Measurements from ENCODE around the gene SENP5. TPM values are rescaled to one million over a fixed set of nuclear protein-coding genes. Genes with fewer than 3 reads are reported as not detected.
"Not testable (repeated sequence)": the region's sequence is repeated elsewhere in the genome, so short reads cannot be mapped to it uniquely, and the experiment has no call there.

The SENP5 gene, protein sequence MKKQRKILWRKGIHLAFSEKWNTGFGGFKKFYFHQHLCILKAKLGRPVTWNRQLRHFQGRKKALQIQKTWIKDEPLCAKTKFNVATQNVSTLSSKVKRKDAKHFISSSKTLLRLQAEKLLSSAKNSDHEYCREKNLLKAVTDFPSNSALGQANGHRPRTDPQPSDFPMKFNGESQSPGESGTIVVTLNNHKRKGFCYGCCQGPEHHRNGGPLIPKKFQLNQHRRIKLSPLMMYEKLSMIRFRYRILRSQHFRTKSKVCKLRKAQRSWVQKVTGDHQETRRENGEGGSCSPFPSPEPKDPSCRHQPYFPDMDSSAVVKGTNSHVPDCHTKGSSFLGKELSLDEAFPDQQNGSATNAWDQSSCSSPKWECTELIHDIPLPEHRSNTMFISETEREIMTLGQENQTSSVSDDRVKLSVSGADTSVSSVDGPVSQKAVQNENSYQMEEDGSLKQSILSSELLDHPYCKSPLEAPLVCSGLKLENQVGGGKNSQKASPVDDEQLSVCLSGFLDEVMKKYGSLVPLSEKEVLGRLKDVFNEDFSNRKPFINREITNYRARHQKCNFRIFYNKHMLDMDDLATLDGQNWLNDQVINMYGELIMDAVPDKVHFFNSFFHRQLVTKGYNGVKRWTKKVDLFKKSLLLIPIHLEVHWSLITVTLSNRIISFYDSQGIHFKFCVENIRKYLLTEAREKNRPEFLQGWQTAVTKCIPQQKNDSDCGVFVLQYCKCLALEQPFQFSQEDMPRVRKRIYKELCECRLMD
- total RNA-seq: 10 to 100 TPM; 37.9 to 42.3 TPM

DNA sequence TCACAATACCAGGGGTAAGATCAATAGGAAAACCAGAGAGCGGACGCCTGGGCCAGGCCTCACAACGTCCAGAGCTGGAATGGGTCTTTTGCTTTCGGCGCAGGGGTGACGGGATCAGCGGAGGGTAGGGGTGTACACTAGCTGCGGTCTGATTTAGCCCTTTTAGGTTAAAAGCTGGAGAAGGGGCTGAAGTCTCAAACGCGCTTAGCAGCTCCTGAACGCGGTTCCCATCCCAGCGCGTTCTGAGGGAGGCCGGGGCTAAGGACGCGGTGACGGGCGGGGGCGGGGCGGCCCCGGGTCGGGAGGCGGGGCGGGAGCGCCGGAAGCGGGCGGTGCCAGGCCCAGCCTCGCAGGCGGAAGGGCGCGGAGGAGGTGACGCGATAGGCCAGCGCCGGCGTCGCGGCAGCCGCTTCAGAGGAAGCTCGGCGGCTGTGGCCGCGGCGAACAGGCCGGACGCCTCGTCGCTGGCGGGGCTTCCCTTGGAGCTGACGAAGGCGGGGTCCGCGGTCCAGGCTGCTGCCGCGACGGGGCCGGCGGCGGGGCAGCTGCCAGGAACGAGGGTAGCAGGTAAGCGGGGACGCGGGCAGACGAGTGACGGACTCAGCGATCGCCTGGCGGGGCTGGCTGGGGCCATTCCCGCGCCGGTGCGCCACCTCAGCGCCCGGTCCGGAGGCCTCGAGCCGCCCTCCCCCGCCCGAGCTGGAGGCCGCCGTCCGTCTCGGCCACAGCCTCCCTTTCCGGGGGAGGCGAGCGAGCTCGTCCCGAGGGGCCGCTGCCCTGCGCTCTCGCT is at the start of gene SENP5:
Gene SENP5, plus strand, starts transcription at position 414 of the 790 bp plus-strand sequence. CDS start 17,262 bp downstream, outside the sequence.
- POLR2A ChIA-PET: interaction anchor here (0.8 to 4.8 kb wide), 30 partner anchors 11 to 923 kb away, joined by 3 to 91 read pairs (median 4); partner anchors contain the start of genes CEP19, FBXO45, LRCH3 and MELTF
- Mint-ChIP-seq H3K4me1 (peaks cover 24% of the 10 kb centered on the region), H3K27me3 (no peaks in the 10 kb centered on the region), H3K9me3 (peaks cover 3% of the 10 kb centered on the region), H3K4me3 (peak within 1 kb of the TSS; percentile 93), H3K36me3 (ENCODE audit: low read depth) (peaks cover 10% of the 10 kb centered on the region), H3K27ac (peak within 1 kb of the TSS; percentile 91)
- CTCF ChIA-PET: interaction anchor here (0.5 to 3.8 kb wide), 12 partner anchors 13 to 941 kb away, joined by 3 to 19 read pairs (median 3); partner anchors contain the start of genes MELTF and NCBP2
- DNase-seq: peak; percentile 93

GRCh38 chr3:196821806-196822355 is 45.8 kb upstream of the SENP5 start:
- DNase-seq: no peak
- CTCF ChIA-PET: no interaction called here
- Mint-ChIP-seq H3K4me1 (no peaks in the 10 kb centered on the region), H3K27me3 (no peaks in the 10 kb centered on the region), H3K9me3 (no peaks in the 10 kb centered on the region), H3K27ac (no peak overlapping the region), H3K4me3 (no peak overlapping the region), H3K36me3 (ENCODE audit: low read depth) (peaks cover 66% of the 10 kb centered on the region)
- POLR2A ChIA-PET: interaction anchor here (0.8 kb wide), 1 partner anchor 120 kb away, joined by 3 read pairs; no protein-coding TSS in a partner anchor

- H3K36me3 Mint-ChIP-seq (ENCODE audit: low read depth): peaks cover 29% of the 10 kb centered on the region
- POLR2A ChIA-PET, H3K4me3 Mint-ChIP-seq, H3K9me3 Mint-ChIP-seq, H3K27me3 Mint-ChIP-seq, CTCF ChIA-PET, H3K4me1 Mint-ChIP-seq, H3K27ac Mint-ChIP-seq, DNase-seq: not testable (repeated sequence)
Measured at GRCh38 chr3:196829651-196830050, 38.1 kb upstream of the SENP5 start.

GRCh38 chr3:196835086-196835485 is 32.6 kb upstream of the SENP5 start:
- H3K9me3 Mint-ChIP-seq: no peaks in the 10 kb centered on the region
- H3K36me3 Mint-ChIP-seq (ENCODE audit: low read depth): peaks cover 9% of the 10 kb centered on the region
- no peaks in the 10 kb centered on the region for H3K4me1 Mint-ChIP-seq
- no peak for DNase-seq
- no peaks in the 10 kb centered on the region for H3K27me3 Mint-ChIP-seq
- no peak overlapping the region for H3K27ac Mint-ChIP-seq
- CTCF ChIA-PET: interaction anchor here (0.7 to 1.8 kb wide), 5 partner anchors 9 to 226 kb away, joined by 3 to 6 read pairs (median 5); partner anchors contain the start of gene NCBP2
- no peak overlapping the region for H3K4me3 Mint-ChIP-seq
- POLR2A ChIA-PET: interaction anchor here (0.6 to 1.2 kb wide), 3 partner anchors 107 to 145 kb away, joined by 3 to 4 read pairs (median 3); partner anchors contain the start of genes NCBP2 and PIGX

DNA sequence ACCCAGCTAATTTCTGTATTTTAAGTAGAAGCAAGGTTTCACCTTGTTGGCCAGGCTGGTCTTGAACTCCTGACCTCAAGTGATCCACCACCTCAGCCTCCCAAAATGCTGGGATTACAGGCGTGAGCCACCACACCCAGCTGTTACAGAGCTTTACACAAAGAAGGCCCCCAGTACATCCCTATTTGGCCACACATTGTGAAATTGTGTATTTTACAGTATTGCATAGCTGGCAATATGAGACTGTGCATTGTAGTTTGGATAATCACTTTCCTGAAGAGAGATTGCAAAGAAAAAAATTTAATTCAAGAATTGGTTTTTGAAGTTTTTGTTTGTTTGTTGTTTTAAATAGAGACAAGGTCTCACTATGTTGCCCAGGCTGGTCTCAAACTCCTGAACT is 31.1 kb upstream of the SENP5 start:
- ChIA-PET CTCF (interaction anchor here (0.7 to 2.0 kb wide), 5 partner anchors 48 to 352 kb away, joined by 3 to 11 read pairs (median 3); partner anchors contain the start of gene NCBP2), POLR2A (interaction anchor here (2.0 kb wide), 1 partner anchor 133 kb away, joined by 8 read pairs; the partner anchor contains the start of gene PIGZ)
- H3K36me3 Mint-ChIP-seq (ENCODE audit: low read depth); H3K4me1 Mint-ChIP-seq; H3K27ac Mint-ChIP-seq; H3K9me3 Mint-ChIP-seq; DNase-seq; H3K27me3 Mint-ChIP-seq; H3K4me3 Mint-ChIP-seq: not testable (repeated sequence)

DNA sequence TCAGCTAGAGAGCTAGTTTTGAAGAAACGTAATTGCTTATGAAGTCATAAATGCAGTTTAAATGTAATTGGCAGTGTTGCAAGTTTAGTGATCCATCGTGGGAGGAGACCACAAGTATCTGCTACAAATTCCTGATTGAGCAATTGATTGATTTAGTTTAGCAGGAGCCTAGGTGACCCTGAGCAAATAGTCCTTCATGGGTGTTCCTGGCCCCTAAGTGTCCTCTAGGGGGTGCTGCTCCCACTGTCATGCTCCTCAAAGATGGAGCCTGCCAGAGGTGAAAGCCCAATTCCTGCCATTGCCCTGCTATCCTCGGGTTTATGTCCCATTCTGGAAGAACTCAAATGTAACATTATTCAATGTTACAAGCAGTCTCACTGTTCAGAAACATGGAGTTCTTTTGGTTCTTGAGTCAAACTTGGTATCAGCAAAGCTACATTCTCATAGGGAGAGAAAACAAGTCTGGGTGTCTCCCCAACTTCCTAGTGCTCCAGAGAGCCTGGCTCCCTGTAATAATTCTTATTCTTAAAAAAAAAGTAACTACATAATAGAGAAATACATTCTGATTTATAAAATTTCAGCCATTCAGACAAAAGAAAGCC is 29.8 kb upstream of the SENP5 start:
- POLR2A ChIA-PET: interaction anchor here (1.6 to 2.0 kb wide), 2 partner anchors 104 to 132 kb away, joined by 8 to 11 read pairs; partner anchors contain the start of genes NCBP2 and PIGZ
- no peak overlapping the region for H3K4me3 Mint-ChIP-seq

GRCh38 chr3:196839351-196839750 is 28.4 kb upstream of the SENP5 start:
- H3K9me3 Mint-ChIP-seq; H3K27me3 Mint-ChIP-seq; H3K27ac Mint-ChIP-seq; H3K36me3 Mint-ChIP-seq (ENCODE audit: low read depth); DNase-seq; H3K4me3 Mint-ChIP-seq: not testable (repeated sequence)
- ChIA-PET POLR2A (interaction anchor here (0.7 kb wide), 1 partner anchor 692 kb away, joined by 3 read pairs; no protein-coding TSS in a partner anchor), CTCF (interaction anchor here (0.7 kb wide), 1 partner anchor 130 kb away, joined by 3 read pairs; no protein-coding TSS in a partner anchor)
- H3K4me1 Mint-ChIP-seq: peaks cover 14% of the 10 kb centered on the region

More for the DNA sequence above, 29.8 kb upstream of the SENP5 start:
- Mint-ChIP-seq H3K36me3 (ENCODE audit: low read depth) (no peaks in the 10 kb centered on the region), H3K27ac (no peak overlapping the region), H3K9me3 (no peaks in the 10 kb centered on the region), H3K27me3 (no peaks in the 10 kb centered on the region), H3K4me1 (peaks cover 9% of the 10 kb centered on the region)
- DNase-seq: peak; percentile 77
- CTCF ChIA-PET: interaction anchor here (0.5 to 2.0 kb wide), 13 partner anchors 12 to 549 kb away, joined by 3 to 11 read pairs (median 4); partner anchors contain the start of gene NCBP2

- DNase-seq: peak; percentile 19
- H3K9me3 Mint-ChIP-seq: no peaks in the 10 kb centered on the region
- H3K36me3 Mint-ChIP-seq (ENCODE audit: low read depth): no peaks in the 10 kb centered on the region
- no peak overlapping the region for H3K4me3 Mint-ChIP-seq
- peaks cover 17% of the 10 kb centered on the region for H3K4me1 Mint-ChIP-seq
- H3K27ac Mint-ChIP-seq: no peak overlapping the region
- ChIA-PET CTCF (no interaction called here), POLR2A (no interaction called here)
- H3K27me3 Mint-ChIP-seq: no peaks in the 10 kb centered on the region
Measured at GRCh38 chr3:196842567-196843434, 24.9 kb upstream of the SENP5 start.

- DNase-seq: no peak
- Mint-ChIP-seq H3K9me3 (no peaks in the 10 kb centered on the region), H3K4me3 (no peak overlapping the region), H3K4me1 (peaks cover 17% of the 10 kb centered on the region), H3K27me3 (no peaks in the 10 kb centered on the region), H3K27ac (no peak overlapping the region), H3K36me3 (ENCODE audit: low read depth) (no peaks in the 10 kb centered on the region)
- ChIA-PET POLR2A (no interaction called here), CTCF (interaction anchor here (2.0 kb wide), 1 partner anchor 9 kb away, joined by 6 read pairs; no protein-coding TSS in a partner anchor)
Measured at GRCh38 chr3:196843435-196844110, 24.1 kb upstream of the SENP5 start.

GRCh38 chr3:196844235-196845219 is 23.2 kb upstream of the SENP5 start:
- H3K36me3 Mint-ChIP-seq (ENCODE audit: low read depth); DNase-seq; POLR2A ChIA-PET; H3K27me3 Mint-ChIP-seq; H3K4me3 Mint-ChIP-seq; H3K9me3 Mint-ChIP-seq; H3K27ac Mint-ChIP-seq: not testable (repeated sequence)
- CTCF ChIA-PET: interaction anchor here (2.0 kb wide), 1 partner anchor 10 kb away, joined by 6 read pairs; no protein-coding TSS in a partner anchor
- peaks cover 17% of the 10 kb centered on the region for H3K4me1 Mint-ChIP-seq
